B cell (primary cell): Measurements from ENCODE around the gene RHBDL1. TPM values are rescaled to one million over a fixed set of nuclear protein-coding genes. Genes with fewer than 3 reads are reported as not detected.

ENCODE experiments used
- ATAC-seq: fragments of 200-7000 bp; cut with Tn5 transposase; one replicate; pipeline ENCODE4 v1.10.0; 2021; ENCODE audit warnings: low read depth, mild to moderate bottlenecking, moderate number of reproducible peaks, moderate library complexity
- CTCF ChIA-PET: fragments of 350-600 bp; sonication (Branson Sonifier 250); formaldehyde crosslinking; loops from one replicate; lab custom pipeline; 2021; ENCODE audit warnings: antibody characterized with exemption, inconsistent platforms; lab: Charles Lee
- POLR2A ChIA-PET: fragments of 350-600 bp; sonication (Branson Sonifier 250); formaldehyde crosslinking; loops from one replicate; lab custom pipeline; 2021; ENCODE audit warnings: antibody characterized with exemption; lab: Charles Lee
- DNase-seq: peaks from one replicate; pipeline ENCODE4 v3.0.0; 2013
- H2AFZ ChIP-seq: 2 replicates; pipeline ENCODE4 v1.6.1; 2012; ENCODE audit warnings: mild to moderate bottlenecking, low read depth, low read length; ENCODE audit not compliant: insufficient read depth, poor library complexity, severe bottlenecking
- H3K27ac ChIP-seq, 2 donors: 1 replicate in 1 of 2; 2 replicates in 1 of 2; pipeline ENCODE4 v1.5.1; 2012 to 2013; ENCODE audit warnings: low read length in 2 of 2, mild to moderate bottlenecking in 2 of 2, moderate library complexity in 1 of 2
- H3K27me3 ChIP-seq, 4 experiments: fragments of 200-600 bp in 1 of 4; sonication (generic) in 1 of 4; replicated peaks in 1 of 4; 1 replicate in 2 of 4; 2 replicates in 2 of 4; pipeline versions ENCODE4 v1.6.1 to v1.7.0; 2013 to 2016; ENCODE audit warnings: low read length in 3 of 4, mild to moderate bottlenecking in 2 of 4, mixed read lengths in 1 of 4, moderate library complexity in 1 of 4; ENCODE audit not compliant: insufficient read depth in 4 of 4, control insufficient read depth in 3 of 4; ENCODE audit errors: control extremely low read depth in 1 of 4
- H3K36me3 ChIP-seq, 2 experiments: replicated peaks in 1 of 2; 1 replicate in 1 of 2; 2 replicates in 1 of 2; pipeline versions ENCODE4 v1.6.1 to v1.7.1; 2013; ENCODE audit warnings: low read length in 1 of 2; ENCODE audit not compliant: insufficient read depth in 2 of 2, control insufficient read depth in 1 of 2; ENCODE audit errors: control extremely low read depth in 1 of 2, extremely low read depth in 1 of 2
- H3K4me1 ChIP-seq, 2 donors: fragments of 200-600 bp in 1 of 2; sonication (generic) in 1 of 2; 1 replicate in 1 of 2; 2 replicates in 1 of 2; pipeline versions ENCODE4 v1.5.1 to v1.6.1; 2013 to 2017; ENCODE audit warnings: low read length in 2 of 2; ENCODE audit not compliant: control insufficient read depth in 2 of 2, insufficient read depth in 2 of 2
- H3K4me2 ChIP-seq: replicated peaks from 2 replicates; pipeline ENCODE3; 2012; ENCODE audit warnings: mild to moderate bottlenecking, low read depth, low read length; ENCODE audit not compliant: poor library complexity, severe bottlenecking
- H3K4me3 ChIP-seq, 5 experiments: fragments of 200-600 bp in 1 of 5; sonication (generic) in 1 of 5; 1 replicate in 3 of 5; 2 replicates in 2 of 5; pipeline versions ENCODE4 v1.5.1 to v1.7.0; 2011 to 2016; ENCODE audit warnings: low read length in 4 of 5, mild to moderate bottlenecking in 4 of 5, low read depth in 2 of 5, control low read depth in 1 of 5, moderate library complexity in 1 of 5; ENCODE audit not compliant: insufficient read depth in 1 of 5; ENCODE audit errors: control extremely low read depth in 1 of 5, extremely low read depth in 1 of 5
- H3K79me2 ChIP-seq: fragments of 200-600 bp; sonication (generic); one replicate; pipeline ENCODE4 v1.6.0; 2016; ENCODE audit warnings: low read length; ENCODE audit not compliant: control insufficient read depth, insufficient read depth
- H3K9ac ChIP-seq: fragments of 200-600 bp; sonication (generic); 2 replicates; pipeline ENCODE4 v1.6.1; 2017; ENCODE audit warnings: mild to moderate bottlenecking, low read length, moderate library complexity
- H3K9me3 ChIP-seq, 3 donors: one replicate each; pipeline versions ENCODE4 v1.6.1 to v1.7.1; 2013; ENCODE audit warnings: low read length in 2 of 3; ENCODE audit not compliant: control insufficient read depth in 2 of 3, insufficient read depth in 1 of 3; ENCODE audit errors: control extremely low read depth in 1 of 3
- H4K20me1 ChIP-seq: 2 replicates; pipeline ENCODE4 v1.6.0; 2012; ENCODE audit warnings: mild to moderate bottlenecking, low read length; ENCODE audit not compliant: insufficient read depth, control insufficient read depth, poor library complexity, severe bottlenecking
- H3K27ac Mint-ChIP-seq: one replicate; pipeline ENCODE4 v1.8.0; 2021; ENCODE audit warnings: mixed read lengths
- H3K27me3 Mint-ChIP-seq: one replicate; pipeline ENCODE4 v1.8.0; 2021; ENCODE audit warnings: mixed read lengths
- H3K4me1 Mint-ChIP-seq: one replicate; pipeline ENCODE4 v1.8.0; 2021; ENCODE audit warnings: mixed read lengths
- H3K4me3 Mint-ChIP-seq: one replicate; pipeline ENCODE4 v1.8.0; 2021; ENCODE audit warnings: mixed read lengths
- H3K9me3 Mint-ChIP-seq: one replicate; pipeline ENCODE4 v1.8.0; 2022; ENCODE audit warnings: mixed read lengths; ENCODE audit not compliant: insufficient read depth
- CTCF ChIP-seq: fragments of 200-600 bp; IDR thresholded peaks from one replicate; pipeline ENCODE4 v1.8.0; 2022; ENCODE audit warnings: antibody characterized with exemption, mild to moderate bottlenecking
- EZH2 ChIP-seq: IDR thresholded peaks from 2 replicates; pipeline ENCODE4 v1.6.1; 2012; ENCODE audit warnings: borderline replicate concordance, low read depth, mild to moderate bottlenecking, moderate library complexity, low read length; ENCODE audit not compliant: insufficient read depth, poor library complexity, severe bottlenecking
- whole genome bisulfite sequencing: methylation state at CpG from one replicate; pipeline ENCODE4 v1.1.5; 2013; ENCODE audit warnings: missing lambda C conversion rate; ENCODE audit not compliant: insufficient coverage; 5-methylcytosine and 5-hydroxymethylcytosine counted together
- intact Hi-C: fragments of 100-400 bp; cut with micrococcal nuclease; formaldehyde crosslinking; loops from one replicate; pipeline ENCODE4 v1.10.0; 2022
- polyA plus RNA-seq: library from polyadenylated mRNA; depleted of rRNA; stranded (reverse); fragments of >200 nt; gene quantifications from 2 replicates; pipeline ENCODE4 v1.2.3, GENCODE V29; 2012
- total RNA-seq, 2 donors: library from RNA; stranded (reverse); fragments of 120-200 nt in 1 of 2; gene quantifications; 1 replicate in 1 of 2; 2 replicates in 1 of 2; pipeline versions ENCODE4 v1.2.3 to v1.2.4, GENCODE V29; 2013 to 2022

RHBDL1 gene
- total and polyA plus RNA-seq, 2 donors (not counting 1 experiment from before 2014, with no cell fraction given), result 0.76 to 1.6 TPM

- Mint-ChIP-seq H3K27ac (no peak overlapping the region), H3K4me1 (peaks cover 40% of the 10 kb centered on the region), H3K4me3 (peak overlapping the region; percentile 88), H3K9me3 (no peaks in the 10 kb centered on the region), H3K27me3 (peaks cover 6% of the 10 kb centered on the region)
- peaks cover 0 to 25% (median 11%) of the 10 kb centered on the region in 4 experiments for H3K27me3 ChIP-seq
- no peak for TF ChIP-seq EZH2
- TF ChIP-seq CTCF, result no peak
- DNase-seq (no peak), ATAC-seq (no peak)
- H3K4me3 ChIP-seq, result no peak overlapping the region
- H3K4me2 ChIP-seq, result no peak overlapping the region
- peaks cover 0 to 7% (median 0%) of the 10 kb centered on the region in 3 donors for H3K9me3 ChIP-seq
- WGBS, result 69% methylated on average over 19 of the region's 21 CpGs
- H3K9ac ChIP-seq, result no peak overlapping the region
- peaks cover 27% of the 10 kb centered on the region for H4K20me1 ChIP-seq
- ChIA-PET CTCF (no interaction called here), POLR2A (no interaction called here)
- intact Hi-C loops, result loop anchor here (2.0 to 5.0 kb wide), 2 partner anchors 90 to 999 kb away; partner anchors contain the start of gene JPT2
- H2AFZ ChIP-seq, result no peak overlapping the region
- H3K27ac ChIP-seq, result no peak overlapping the region
- peaks cover 26% of the 10 kb centered on the region for H3K79me2 ChIP-seq
- H3K4me1 ChIP-seq, result peaks cover 25 to 56% of the 10 kb centered on the region in 2 donors
- peaks cover 0 to 17% of the 10 kb centered on the region in 2 experiments for H3K36me3 ChIP-seq
Observed at GRCh38 chr16:678209-678857, 2.9 kb downstream of the RHBDL1 start.
